ENCODE results near the gene ST14.
"Not testable (repeated sequence)": the region's sequence is repeated elsewhere in the genome, so short reads cannot be mapped to it uniquely, and the experiment has no call there.

Gene ST14

DNA sequence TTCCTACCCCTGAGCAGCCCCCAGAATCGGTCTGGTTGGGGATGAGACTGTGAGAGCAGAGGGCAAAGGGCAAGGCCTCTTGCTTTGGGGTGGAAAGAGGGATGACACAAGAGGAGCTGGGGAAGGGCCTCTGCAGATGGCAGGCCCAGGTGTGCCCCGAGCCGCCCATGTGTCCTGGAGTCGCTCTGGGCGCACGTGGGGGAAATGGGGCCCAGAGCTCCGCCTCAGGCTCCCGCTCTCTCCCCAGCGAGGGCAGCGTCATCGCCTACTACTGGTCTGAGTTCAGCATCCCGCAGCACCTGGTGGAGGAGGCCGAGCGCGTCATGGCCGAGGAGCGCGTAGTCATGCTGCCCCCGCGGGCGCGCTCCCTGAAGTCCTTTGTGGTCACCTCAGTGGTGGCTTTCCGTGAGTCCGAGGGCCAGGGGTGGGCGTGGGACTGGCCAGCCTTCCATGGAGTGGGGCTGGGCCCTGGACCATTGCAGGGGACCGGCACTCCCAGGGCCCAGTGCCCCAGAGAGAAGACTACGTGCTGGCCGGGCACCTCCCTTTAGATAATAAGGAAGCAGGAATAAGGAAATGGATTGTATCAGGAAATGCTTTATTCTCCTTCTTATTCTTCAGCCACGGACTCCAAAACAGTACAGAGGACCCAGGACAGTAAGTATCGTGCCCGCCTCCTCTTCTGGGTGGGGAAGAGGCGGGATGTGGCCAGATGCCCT, 30.1 kb downstream of the ST14 start:
- DNase-seq (ENCODE audit: low read depth): no peak

DNA sequence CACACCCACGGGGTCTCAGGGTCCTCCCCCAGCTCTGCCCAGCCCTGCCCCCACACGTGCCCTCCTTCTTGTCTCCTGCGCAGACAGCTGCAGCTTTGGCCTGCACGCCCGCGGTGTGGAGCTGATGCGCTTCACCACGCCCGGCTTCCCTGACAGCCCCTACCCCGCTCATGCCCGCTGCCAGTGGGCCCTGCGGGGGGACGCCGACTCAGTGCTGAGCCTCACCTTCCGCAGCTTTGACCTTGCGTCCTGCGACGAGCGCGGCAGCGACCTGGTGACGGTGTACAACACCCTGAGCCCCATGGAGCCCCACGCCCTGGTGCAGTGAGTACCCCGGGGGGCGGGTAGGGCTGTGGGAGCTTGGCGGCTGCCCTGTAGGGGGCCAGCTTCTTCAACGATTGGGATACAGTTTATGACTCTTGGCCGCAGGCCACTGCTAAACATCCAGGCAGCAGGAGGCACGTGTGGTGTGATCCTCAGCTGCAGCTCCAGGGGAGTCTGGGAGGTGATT, 30.8 kb downstream of the ST14 start:
- no peak for DNase-seq (ENCODE audit: low read depth)

DNA sequence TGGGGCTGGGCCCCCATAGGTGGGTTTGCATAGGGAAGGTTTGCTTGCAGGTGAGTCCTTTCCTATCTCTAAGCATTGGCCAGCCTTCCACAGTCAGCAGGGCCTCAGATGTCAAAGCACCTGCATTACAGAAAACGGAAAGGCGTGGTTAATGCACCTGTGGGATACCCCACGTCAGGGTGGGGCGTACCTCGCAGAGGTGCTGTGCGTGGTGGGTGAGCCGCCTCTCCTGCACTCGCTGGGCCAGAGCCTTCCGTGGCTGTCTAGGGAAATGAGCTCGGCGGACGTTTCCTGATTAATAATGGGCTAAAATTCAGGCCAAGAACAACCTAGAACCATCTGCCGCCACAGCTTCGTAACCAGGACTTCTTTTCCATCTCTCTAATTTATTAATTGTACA, 32.3 kb downstream of the ST14 start:
- no peak for DNase-seq (ENCODE audit: low read depth)

DNA sequence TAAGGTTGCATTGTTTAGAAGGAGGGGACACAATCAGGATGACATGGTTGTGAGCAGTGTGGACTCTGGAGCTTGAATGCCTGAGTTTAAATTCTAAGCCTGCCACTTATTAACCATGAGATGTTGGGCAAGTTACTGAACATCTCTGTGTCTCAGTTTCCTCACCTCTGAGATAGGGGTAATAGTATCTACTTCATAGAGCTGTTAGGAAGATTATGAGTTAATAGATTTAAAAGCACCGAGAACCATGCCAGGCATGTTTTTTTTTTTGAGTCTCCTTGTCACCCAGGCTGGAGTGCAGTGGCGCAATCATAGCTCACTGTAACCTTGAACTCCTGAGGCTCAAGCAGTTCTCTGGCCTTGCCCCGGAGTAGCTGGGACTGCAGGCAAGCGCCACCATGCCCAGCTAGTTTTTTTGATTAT, 33.3 kb downstream of the ST14 start:
- DNase-seq (ENCODE audit: low read depth): no peak

DNA sequence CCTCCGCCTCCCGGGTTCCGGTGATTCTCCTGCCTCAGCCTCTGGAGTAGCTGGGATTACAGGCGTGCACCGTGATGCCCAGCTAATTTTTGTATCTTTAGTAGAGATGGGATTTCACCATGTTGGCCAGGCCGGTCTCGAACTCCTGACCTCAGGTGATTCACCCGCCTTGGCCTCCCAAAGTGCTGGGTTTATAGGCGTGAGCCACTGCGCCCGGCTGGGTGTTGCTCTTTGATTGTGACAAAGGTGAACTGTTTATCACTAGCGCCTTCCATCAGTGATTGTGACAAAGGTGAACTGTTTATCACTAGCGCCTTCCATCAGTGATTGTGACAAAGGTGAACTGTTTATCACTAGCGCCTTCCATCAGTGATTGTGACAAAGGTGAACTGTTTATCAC, 34.0 kb downstream of the ST14 start:
- DNase-seq (ENCODE audit: low read depth): not testable (repeated sequence)

DNA sequence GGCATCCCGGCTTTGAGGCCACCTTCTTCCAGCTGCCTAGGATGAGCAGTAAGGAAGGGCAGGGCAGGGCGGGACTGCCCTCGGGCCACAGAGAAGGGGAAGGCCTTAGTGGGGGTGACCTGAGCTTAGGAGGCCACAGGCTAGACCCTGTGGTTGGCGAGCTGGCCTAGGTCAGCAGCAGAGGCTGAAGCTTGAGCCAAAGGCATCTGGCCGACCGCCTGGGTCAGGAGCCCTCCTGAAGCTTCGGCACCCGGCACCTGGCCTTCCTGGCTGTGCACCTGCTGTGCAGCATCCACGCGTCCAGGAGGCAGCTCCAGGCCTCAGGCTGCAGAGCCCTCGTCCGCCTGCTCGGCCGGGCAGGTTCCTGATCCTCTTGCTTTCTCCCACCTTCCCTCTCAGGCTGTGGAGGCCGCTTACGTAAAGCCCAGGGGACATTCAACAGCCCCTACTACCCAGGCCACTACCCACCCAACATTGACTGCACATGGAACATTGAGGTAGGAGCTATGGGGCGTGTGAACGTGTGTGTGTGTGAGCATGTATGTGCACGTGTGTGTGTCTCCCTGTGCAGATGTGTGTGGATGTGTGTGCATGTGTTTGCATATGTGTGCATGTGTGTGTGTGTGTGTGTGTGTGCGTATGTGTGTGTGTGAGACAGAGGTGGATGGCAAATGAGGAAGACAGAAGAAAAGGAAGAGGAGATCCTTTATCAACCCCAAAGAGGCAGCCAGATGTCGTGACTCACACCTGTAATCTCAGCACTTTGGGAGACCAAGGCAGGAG, 34.9 kb downstream of the ST14 start:
- no peak for DNase-seq (ENCODE audit: low read depth)

DNA sequence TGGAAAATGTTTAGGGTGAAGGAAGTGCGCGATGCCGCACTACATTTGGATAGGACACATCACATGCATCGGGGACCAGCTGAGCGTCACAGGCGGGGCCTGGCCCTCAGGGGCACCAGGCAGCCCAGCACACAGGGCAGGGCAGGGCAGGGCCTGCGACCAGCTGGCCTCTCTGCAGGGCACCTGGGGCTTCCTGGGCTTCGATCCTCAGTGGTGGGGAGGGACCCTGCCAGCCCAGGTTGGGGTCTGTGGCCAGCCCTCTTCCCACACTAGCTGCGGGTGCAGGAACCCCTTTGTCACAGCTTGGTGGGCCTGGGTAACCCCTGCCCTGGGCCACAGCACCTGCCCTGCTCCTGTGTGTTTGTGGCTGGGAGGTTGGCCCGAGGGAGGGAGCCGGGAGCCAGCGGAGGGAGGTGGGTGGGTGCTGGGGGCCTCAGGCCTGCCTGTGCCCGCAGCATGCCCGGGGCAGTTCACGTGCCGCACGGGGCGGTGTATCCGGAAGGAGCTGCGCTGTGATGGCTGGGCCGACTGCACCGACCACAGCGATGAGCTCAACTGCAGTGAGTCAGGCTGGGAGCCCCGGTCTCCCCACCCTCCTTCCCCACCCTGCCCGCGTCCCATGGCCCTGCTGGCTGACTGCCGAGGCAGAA, 37.9 kb downstream of the ST14 start:
- DNase-seq (ENCODE audit: low read depth): no peak

DNA sequence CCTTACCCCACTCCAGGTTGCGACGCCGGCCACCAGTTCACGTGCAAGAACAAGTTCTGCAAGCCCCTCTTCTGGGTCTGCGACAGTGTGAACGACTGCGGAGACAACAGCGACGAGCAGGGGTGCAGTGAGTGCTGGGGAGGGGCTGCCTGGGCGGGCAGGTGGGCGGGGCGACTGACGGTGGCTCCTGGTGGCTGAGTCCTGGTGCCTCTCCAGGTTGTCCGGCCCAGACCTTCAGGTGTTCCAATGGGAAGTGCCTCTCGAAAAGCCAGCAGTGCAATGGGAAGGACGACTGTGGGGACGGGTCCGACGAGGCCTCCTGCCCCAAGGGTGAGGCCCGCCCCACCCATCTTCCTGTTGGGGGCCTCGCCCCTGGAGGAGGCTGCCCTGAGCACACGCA, 38.7 kb downstream of the ST14 start:
- no peak for DNase-seq (ENCODE audit: low read depth)

DNA sequence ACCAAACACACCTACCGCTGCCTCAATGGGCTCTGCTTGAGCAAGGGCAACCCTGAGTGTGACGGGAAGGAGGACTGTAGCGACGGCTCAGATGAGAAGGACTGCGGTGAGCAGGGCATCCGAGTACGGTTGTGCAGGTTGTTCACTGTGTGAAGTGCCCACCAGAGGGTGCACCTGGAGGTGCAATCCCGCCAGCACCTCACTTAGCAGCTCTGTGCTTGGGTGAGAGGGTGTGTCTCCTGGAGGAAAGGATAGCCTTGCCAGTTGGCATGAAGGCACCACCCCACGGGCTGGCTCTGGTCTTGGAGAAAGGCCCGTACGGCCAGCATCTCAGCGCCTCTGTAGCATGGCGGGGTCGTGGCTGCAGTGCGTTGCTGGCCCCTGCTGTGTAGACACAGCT, 39.4 kb downstream of the ST14 start:
- no peak for DNase-seq (ENCODE audit: low read depth)

DNA sequence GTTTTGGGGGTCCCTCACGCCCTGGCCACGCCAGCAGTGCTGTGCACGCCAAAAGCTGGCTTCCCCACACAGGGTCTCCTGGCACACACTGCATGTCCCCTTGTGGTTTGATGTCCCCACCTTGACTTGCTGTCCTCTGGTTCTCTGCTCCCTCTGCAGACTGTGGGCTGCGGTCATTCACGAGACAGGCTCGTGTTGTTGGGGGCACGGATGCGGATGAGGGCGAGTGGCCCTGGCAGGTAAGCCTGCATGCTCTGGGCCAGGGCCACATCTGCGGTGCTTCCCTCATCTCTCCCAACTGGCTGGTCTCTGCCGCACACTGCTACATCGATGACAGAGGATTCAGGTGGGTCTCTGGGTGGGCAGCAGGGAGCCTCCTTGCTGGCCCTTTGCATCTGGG, 40.2 kb downstream of the ST14 start:
- no peak for DNase-seq (ENCODE audit: low read depth)

DNA sequence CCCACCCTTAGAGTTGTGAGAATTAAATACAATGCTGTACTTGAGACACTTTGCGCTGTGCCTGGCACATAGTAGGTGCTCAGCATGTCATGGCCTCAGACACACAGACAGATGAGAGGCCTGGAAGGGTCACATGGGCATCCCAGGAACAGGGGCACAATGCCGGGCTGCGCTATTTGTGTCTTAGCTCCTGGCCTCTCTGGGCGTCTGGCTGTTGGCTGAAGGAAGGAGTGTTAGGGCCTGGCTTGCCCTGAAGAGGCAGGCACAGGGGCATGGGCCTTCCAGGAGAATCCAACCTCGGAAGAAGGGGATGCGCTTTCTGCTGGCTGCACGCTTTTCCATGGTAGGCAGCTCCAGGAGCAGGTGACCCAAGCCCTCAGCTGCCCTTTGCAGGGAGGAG, 41.4 kb downstream of the ST14 start:
- no peak for DNase-seq (ENCODE audit: low read depth)

DNA sequence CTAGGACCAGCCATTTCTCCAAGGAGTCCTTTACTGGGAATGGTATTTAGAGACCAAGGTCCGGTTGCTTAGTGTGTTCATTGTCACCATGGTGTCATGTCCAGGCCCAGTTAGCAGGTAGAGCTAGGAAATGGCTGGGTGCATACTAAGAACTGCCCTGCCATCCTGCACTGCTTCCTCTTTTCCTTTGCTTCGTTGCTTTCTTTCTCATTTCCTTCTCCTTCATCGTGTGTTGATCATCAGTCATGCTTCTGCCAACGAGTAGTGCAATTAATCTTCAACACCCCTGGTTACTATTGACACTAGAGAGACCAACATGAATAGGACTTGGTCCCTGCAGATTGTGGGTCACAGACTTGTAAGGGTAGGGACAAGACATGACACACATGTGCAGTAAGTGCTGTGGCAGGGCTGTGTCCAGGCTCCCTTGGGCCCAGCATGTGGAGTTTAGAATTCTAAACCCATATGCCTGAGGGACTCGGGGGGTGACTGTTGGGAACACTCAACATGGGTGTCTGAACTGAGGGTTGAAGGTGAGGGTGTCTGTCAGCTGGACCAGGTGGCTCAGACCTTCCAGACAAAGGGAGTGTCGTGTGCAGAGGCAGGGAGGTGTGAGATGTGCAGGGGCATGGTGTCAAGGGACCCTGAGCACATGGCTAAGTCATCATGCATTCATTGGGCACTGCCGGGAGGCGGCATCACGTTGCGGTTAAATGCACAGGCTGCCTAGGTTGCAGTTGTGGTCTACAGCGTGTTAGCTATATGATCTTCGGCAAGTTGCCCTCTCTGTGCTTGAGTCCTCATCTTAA, 42.6 kb downstream of the ST14 start:
- DNase-seq (ENCODE audit: low read depth): no peak

DNA sequence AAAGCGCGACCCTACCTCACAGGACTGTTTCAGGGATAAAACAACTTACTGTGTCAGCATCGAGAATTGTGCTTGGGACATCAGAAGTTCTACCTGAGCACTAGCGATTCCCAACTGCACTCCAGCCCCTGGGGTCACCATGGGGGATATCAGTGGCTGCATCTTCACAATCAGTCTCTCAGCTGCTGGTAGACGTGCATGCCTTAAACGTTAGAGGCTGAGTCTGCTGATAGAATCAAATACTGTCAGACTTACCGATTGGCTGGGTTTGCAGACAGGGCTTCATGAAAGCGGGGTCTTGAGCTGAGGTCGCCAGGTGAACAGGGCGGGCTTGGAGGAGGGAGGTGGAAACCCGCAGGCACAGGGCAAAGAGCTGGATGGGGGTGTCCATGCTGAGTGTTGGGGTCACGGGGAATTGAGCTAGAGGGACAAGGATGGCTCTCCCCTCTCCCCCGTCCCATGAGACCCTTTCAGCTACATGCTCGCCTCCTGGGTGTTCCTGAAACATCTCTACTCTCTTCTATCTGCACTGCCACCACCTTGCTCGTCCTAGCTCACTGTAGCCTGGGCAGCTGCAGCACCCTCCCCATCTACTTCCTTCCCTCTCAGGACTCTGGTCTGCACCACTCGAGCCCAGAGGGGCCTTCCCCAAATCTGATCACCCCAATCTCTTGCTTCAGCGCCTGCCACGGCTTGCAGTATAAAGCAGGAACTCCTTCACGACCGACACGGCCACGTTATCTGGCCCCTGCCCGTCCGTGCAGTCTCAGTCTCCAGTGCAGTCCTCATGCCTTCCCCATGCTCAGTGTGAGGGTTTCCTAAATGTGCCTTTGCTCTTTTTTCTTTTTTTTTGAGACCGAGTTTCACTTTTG, 43.5 kb downstream of the ST14 start:
- no peak for DNase-seq (ENCODE audit: low read depth)

DNA sequence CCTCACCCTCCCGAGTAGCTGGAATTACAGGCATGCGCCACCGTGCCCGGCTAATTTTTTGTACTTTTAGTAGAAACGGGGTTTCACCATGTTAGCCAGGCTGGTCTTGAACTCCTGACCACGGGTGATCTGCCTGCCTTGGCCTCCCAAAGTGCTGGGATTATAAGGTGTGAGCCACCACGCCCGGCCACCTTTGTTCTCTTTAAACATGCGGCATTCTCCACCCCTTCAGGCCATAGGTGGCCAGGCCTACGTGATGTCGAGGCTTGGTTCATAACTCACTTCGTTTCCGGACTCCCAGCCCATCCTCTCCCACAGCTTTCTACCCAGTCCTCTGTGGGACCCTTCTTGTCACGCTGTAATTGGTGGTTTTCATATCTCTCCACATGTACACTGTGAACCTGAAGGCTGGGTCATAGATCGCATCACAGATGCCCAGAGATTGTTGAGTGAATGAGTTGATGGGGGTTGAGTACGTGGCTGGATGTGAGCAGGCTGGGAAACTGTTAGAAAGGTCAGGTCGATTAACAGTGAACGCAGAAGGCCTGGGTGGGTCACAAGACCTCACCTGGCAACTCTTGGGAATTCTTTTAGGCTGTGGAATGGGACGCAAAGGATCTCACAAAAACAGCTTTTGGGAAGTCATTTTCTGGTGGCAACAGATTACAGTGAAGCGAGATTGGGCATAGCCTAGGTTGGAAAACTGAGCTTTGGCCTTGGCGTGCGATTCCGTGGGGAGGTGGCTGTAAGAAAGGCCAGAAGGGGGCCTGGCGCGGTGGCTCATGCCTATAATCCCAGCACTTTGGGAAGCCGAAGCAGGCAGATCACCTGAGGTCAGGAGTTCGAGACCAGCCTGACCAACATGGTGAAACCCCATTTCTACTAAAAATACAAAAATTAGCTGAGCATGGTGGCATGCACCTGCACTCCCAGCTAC, 44.5 kb downstream of the ST14 start:
- no peak for DNase-seq (ENCODE audit: low read depth)

DNA sequence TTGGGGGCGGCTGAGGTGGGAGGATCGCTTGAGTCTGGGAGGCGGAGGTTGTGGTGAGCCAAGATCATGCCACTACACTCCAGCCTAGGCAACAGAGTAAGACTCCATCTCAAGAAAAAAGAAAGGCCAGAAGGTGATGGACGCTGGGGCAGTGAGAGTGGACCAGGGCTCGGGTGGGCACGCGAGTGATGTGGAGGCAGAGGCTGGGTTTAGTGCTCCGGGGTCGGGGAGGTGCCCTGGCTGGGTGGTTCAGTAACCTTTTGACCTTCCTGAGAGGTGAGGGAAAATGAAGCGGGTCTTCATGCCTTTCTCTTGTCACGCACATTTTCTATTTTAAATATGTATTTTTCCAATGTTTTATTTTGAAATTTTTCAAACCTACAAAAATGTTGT, 45.1 kb downstream of the ST14 start:
- DNase-seq (ENCODE audit: low read depth): no peak

DNA sequence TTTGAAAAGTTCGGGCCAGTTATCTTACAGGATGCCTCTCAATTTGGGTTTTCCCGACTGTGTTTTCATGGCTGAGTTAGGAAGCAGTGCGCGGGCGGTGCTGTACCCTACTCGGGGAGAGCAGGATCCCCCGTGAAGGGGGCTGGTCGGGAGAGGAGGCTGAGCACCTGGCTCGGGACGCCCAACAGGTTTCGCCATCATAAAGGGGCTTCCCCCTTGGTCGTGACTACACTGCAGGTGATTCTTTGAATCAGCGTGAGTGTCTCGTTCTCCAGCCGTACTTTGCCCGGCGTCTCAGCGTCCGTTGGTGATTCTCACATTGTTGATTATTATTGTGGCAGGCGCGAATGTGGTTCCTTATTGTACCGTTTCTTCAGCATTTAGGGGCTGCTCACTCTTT, 46.6 kb downstream of the ST14 start:
- DNase-seq (ENCODE audit: low read depth): no peak

DNA sequence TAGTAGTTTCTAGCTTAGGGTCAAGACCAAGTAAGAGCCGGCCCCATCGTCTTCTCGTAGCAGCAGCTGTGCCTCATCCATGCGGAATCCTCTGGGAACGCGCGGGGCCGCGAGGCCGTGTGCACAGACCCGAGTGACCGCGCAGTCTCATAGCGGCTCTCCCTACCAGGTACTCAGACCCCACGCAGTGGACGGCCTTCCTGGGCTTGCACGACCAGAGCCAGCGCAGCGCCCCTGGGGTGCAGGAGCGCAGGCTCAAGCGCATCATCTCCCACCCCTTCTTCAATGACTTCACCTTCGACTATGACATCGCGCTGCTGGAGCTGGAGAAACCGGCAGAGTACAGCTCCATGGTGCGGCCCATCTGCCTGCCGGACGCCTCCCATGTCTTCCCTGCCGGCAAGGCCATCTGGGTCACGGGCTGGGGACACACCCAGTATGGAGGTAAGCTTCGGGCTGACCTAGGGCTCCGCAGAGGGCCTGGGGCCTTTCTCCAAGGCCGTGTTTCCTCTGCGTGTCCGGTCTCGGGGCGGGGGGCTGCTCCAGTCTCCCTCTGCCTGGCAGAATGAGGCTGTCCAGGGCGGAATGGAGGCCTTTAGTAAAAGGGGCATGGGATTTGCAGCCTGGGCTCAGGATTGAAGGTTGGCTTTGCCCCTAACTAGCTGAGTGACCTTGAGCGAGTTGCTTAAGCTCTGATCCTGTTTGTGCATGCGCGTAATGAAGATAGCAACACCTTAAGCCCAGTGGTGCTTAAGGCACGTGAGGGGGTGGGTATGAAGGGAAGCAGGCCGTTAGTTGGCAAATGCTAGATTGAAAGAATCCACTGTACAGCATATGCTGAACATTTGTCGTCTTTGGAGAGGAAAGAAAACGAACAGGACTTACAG, 48.9 kb downstream of the ST14 start:
- no peak for DNase-seq (ENCODE audit: low read depth)

DNA sequence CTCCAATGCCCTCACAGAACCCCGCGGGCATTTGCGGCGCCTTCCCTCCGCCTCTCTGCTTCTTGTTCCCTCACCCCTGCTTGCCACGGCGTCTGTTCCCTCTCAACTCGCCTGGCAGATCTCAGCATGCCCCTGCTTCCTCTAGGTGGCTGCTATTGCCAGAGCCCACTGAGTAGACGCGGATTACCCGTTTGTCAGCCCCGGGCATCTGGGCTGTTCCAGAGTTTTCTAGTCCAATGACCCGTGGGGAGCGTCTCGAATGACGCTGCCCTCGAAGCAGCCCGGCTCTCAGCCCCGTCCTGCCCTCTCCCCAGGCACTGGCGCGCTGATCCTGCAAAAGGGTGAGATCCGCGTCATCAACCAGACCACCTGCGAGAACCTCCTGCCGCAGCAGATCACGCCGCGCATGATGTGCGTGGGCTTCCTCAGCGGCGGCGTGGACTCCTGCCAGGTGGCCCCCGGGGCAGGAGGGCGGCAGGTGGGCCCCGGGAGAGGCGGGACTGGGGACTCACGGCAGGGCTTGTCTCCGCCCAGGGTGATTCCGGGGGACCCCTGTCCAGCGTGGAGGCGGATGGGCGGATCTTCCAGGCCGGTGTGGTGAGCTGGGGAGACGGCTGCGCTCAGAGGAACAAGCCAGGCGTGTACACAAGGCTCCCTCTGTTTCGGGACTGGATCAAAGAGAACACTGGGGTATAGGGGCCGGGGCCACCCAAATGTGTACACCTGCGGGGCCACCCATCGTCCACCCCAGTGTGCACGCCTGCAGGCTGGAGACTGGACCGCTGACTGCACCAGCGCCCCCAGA, 49.7 kb downstream of the ST14 start:
- no peak for DNase-seq (ENCODE audit: low read depth)
